Measurements from ENCODE around the gene RBM3. TPM values are rescaled to one million over a fixed set of nuclear protein-coding genes. Genes with fewer than 3 reads are reported as not detected.
"Not testable (repeated sequence)": the region's sequence is repeated elsewhere in the genome, so short reads cannot be mapped to it uniquely, and the experiment has no call there.

RBM3 gene
- 100 to 1,000 TPM; 134 to 205 TPM for polyA plus RNA-seq

DNA sequence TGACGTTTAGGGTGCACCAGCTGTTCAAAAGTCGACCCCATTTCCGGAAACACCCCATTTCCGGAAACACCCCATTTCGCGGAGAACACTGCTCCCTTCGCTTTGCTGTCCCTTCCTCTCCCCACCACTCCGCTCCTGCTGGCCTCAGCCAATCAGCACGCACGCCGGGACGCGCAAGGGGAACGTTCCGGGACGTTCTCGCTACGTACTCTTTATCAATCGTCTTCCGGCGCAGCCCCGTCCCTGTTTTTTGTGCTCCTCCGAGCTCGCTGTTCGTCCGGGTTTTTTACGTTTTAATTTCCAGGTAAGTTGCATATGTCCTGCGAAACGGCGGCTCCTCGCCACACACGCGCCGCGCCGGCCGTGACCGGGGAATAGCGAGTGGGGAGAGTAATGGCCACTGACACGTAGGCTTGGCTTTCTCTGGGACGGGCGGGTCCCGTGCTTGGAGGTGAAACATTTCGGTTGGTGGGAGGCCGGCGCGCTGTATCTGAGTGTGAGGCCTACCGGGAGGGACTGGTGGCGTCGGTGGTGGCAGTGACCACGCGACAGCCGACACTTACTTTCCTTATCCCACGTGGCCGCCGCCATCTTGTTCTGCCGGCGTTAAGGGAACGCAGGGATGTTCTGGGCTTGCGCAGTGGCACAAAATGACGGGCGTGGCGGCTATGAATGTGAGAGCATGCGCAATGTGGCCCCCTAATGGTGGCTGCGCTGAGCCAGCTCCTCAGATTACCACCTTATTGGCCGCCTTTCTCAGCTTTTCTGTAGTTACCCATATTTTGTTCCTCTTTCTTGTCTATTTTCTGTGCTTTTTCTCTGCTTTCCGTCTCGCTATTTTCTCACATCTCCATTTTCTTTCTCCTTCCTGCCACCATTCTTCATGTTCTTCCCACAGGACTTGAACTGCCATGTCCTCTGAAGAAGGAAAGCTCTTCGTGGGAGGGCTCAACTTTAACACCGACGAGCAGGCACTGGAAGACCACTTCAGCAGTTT, at the start of gene RBM3:
Gene RBM3, plus strand, starts transcription at position 215 of the 997 bp plus-strand sequence. Its CDS starts 697 bp downstream, at position 912.
- no peaks in the 10 kb centered on the region for H3K27me3 ChIP-seq (ENCODE audit: control insufficient read depth in 1 of 2, insufficient read depth in 2 of 2, low read length in 2 of 2)
- H3K36me3 ChIP-seq (ENCODE audit: control insufficient read depth in 2 of 2, insufficient read depth in 2 of 2, low read length in 1 of 2), result peaks cover 3 to 20% of the 10 kb centered on the region in 2 donors
- peaks cover 0 to 6% of the 10 kb centered on the region in 2 donors for H3K4me1 ChIP-seq (ENCODE audit: control insufficient read depth in 2 of 2, insufficient read depth in 2 of 2, low read length in 1 of 2)
- peak within 1 kb of the TSS; percentile 76 to 78 for H3K4me3 ChIP-seq (ENCODE audit: low read depth in 1 of 2, low read length in 2 of 2)
- peak within 1 kb of the TSS; percentile 97 for H3K27ac ChIP-seq (ENCODE audit: low read depth in 2 of 2, low read length in 1 of 2)
- H3K9me3 ChIP-seq (ENCODE audit: control insufficient read depth in 2 of 2, insufficient read depth in 1 of 2, low read depth in 1 of 2, low read length in 1 of 2), result peaks cover 0 to 6% of the 10 kb centered on the region in 2 donors
- WGBS, 2 donors, result 0 to 25% methylated on average over 68 to 71 of the region's 71 CpGs

DNA sequence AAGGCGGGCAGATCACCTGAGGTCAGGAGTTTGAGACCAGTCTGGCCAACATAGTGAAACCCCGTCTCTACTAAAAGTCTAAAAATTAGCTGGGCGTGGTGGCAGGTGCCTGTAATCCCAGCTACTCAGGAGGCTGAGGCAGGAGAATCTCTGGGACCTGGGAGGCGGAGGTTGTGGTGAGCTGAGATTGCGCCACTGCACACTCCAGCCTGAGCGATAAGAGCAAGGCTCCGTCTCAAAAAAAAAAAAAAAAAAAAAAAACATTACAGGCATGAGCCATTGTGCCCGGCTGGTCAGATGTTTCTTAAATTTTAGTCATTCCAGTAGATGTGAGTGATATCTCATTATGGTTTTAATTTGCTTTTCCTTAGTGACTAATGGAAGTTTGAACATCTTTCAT, 48.4 kb upstream of the RBM3 start:
- peaks cover 0 to 13% of the 10 kb centered on the region in 2 donors for H3K36me3 ChIP-seq (ENCODE audit: control insufficient read depth in 2 of 2, insufficient read depth in 2 of 2, low read length in 1 of 2)
- H3K27ac ChIP-seq (ENCODE audit: low read depth in 2 of 2, low read length in 1 of 2); H3K9me3 ChIP-seq (ENCODE audit: control insufficient read depth in 2 of 2, insufficient read depth in 1 of 2, low read depth in 1 of 2, low read length in 1 of 2); H3K4me3 ChIP-seq (ENCODE audit: low read depth in 1 of 2, low read length in 2 of 2); H3K27me3 ChIP-seq (ENCODE audit: control insufficient read depth in 1 of 2, insufficient read depth in 2 of 2, low read length in 2 of 2); H3K4me1 ChIP-seq (ENCODE audit: control insufficient read depth in 2 of 2, insufficient read depth in 2 of 2, low read length in 1 of 2): not testable (repeated sequence)
- WGBS, 2 donors, result 84 to 88% methylated on average over 7 to 8 of the region's 8 CpGs

DNA sequence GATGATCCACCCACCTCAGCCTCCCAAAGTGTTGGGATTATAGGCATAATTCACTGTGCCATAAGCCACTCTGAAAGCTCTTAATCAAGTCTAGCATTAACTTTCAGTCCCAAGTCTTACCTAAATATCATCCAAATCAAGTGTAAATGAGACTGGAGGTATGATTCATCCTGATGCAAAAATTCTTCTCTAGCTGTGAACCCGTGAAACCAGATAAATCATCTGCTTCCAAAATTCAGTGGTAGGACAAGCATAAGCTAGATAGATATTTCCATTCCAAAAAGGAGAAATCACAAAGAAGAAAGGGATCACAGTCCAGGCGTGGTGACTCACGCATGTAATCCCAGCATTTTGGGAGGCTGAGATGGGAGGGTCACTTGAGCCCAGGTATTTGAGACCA, 43.5 kb upstream of the RBM3 start:
- Histone ChIP-seq H3K27ac (ENCODE audit: low read depth in 2 of 2, low read length in 1 of 2) (peak overlapping the region; percentile 89 to 93), H3K4me1 (ENCODE audit: control insufficient read depth in 2 of 2, insufficient read depth in 2 of 2, low read length in 1 of 2) (no peaks in the 10 kb centered on the region), H3K4me3 (ENCODE audit: low read depth in 1 of 2, low read length in 2 of 2) (no peak overlapping the region), H3K36me3 (ENCODE audit: control insufficient read depth in 2 of 2, insufficient read depth in 2 of 2, low read length in 1 of 2) (peaks cover 0 to 10% of the 10 kb centered on the region in 2 donors), H3K9me3 (ENCODE audit: control insufficient read depth in 2 of 2, insufficient read depth in 1 of 2, low read depth in 1 of 2, low read length in 1 of 2) (peaks cover 0 to 4% of the 10 kb centered on the region in 2 donors), H3K27me3 (ENCODE audit: control insufficient read depth in 1 of 2, insufficient read depth in 2 of 2, low read length in 2 of 2) (no peaks in the 10 kb centered on the region)
- WGBS, 2 donors, result 58 to 63% methylated on average over 3 of the region's 3 CpGs

GRCh38 chrX:48531358-48531959, 42.8 kb upstream of the RBM3 start:
- Histone ChIP-seq H3K9me3 (ENCODE audit: control insufficient read depth in 2 of 2, insufficient read depth in 1 of 2, low read depth in 1 of 2, low read length in 1 of 2) (peaks cover 0 to 4% of the 10 kb centered on the region in 2 donors), H3K36me3 (ENCODE audit: control insufficient read depth in 2 of 2, insufficient read depth in 2 of 2, low read length in 1 of 2) (peaks cover 0 to 10% of the 10 kb centered on the region in 2 donors), H3K27ac (ENCODE audit: low read depth in 2 of 2, low read length in 1 of 2) (peak overlapping the region; percentile 89 to 93), H3K4me1 (ENCODE audit: control insufficient read depth in 2 of 2, insufficient read depth in 2 of 2, low read length in 1 of 2) (no peaks in the 10 kb centered on the region), H3K27me3 (ENCODE audit: control insufficient read depth in 1 of 2, insufficient read depth in 2 of 2, low read length in 2 of 2) (no peaks in the 10 kb centered on the region), H3K4me3 (ENCODE audit: low read depth in 1 of 2, low read length in 2 of 2) (no peak overlapping the region)
- 50 to 57% methylated on average over 5 of the region's 5 CpGs for WGBS, 2 donors

- H3K27ac ChIP-seq (ENCODE audit: low read depth in 2 of 2, low read length in 1 of 2), result peak overlapping the region; percentile 81 to 93
- 60 to 69% methylated on average over 1 of the region's 1 CpG for WGBS, 2 donors
Measured at GRCh38 chrX:48532161-48532560, 42.1 kb upstream of the RBM3 start.

GRCh38 chrX:48533165-48533564, 41.1 kb upstream of the RBM3 start:
- H3K4me1 ChIP-seq (ENCODE audit: control insufficient read depth in 2 of 2, insufficient read depth in 2 of 2, low read length in 1 of 2), result no peaks in the 10 kb centered on the region
- H3K4me3 ChIP-seq (ENCODE audit: low read depth in 1 of 2, low read length in 2 of 2), result no peak overlapping the region
- H3K36me3 ChIP-seq (ENCODE audit: control insufficient read depth in 2 of 2, insufficient read depth in 2 of 2, low read length in 1 of 2), result peaks cover 0 to 3% of the 10 kb centered on the region in 2 donors
- H3K27me3 ChIP-seq (ENCODE audit: control insufficient read depth in 1 of 2, insufficient read depth in 2 of 2, low read length in 2 of 2), result no peaks in the 10 kb centered on the region
- peaks cover 0 to 4% of the 10 kb centered on the region in 2 donors for H3K9me3 ChIP-seq (ENCODE audit: control insufficient read depth in 2 of 2, insufficient read depth in 1 of 2, low read depth in 1 of 2, low read length in 1 of 2)
- peak overlapping the region in 1 of 2 donors; percentile 69 for H3K27ac ChIP-seq (ENCODE audit: low read depth in 2 of 2, low read length in 1 of 2)
- WGBS, 2 donors, result 83 to 89% methylated on average over 3 of the region's 3 CpGs

More at GRCh38 chrX:48532161-48532560, 42.1 kb upstream of the RBM3 start:
- Histone ChIP-seq H3K4me3 (ENCODE audit: low read depth in 1 of 2, low read length in 2 of 2) (no peak overlapping the region), H3K9me3 (ENCODE audit: control insufficient read depth in 2 of 2, insufficient read depth in 1 of 2, low read depth in 1 of 2, low read length in 1 of 2) (peaks cover 0 to 4% of the 10 kb centered on the region in 2 donors), H3K36me3 (ENCODE audit: control insufficient read depth in 2 of 2, insufficient read depth in 2 of 2, low read length in 1 of 2) (peaks cover 0 to 8% of the 10 kb centered on the region in 2 donors), H3K27me3 (ENCODE audit: control insufficient read depth in 1 of 2, insufficient read depth in 2 of 2, low read length in 2 of 2) (no peaks in the 10 kb centered on the region), H3K4me1 (ENCODE audit: control insufficient read depth in 2 of 2, insufficient read depth in 2 of 2, low read length in 1 of 2) (no peaks in the 10 kb centered on the region)

GRCh38 chrX:48538641-48539344, 35.5 kb upstream of the RBM3 start:
- H3K9me3 ChIP-seq (ENCODE audit: control insufficient read depth in 2 of 2, insufficient read depth in 1 of 2, low read depth in 1 of 2, low read length in 1 of 2), result peaks cover 0 to 2% of the 10 kb centered on the region in 2 donors

DNA sequence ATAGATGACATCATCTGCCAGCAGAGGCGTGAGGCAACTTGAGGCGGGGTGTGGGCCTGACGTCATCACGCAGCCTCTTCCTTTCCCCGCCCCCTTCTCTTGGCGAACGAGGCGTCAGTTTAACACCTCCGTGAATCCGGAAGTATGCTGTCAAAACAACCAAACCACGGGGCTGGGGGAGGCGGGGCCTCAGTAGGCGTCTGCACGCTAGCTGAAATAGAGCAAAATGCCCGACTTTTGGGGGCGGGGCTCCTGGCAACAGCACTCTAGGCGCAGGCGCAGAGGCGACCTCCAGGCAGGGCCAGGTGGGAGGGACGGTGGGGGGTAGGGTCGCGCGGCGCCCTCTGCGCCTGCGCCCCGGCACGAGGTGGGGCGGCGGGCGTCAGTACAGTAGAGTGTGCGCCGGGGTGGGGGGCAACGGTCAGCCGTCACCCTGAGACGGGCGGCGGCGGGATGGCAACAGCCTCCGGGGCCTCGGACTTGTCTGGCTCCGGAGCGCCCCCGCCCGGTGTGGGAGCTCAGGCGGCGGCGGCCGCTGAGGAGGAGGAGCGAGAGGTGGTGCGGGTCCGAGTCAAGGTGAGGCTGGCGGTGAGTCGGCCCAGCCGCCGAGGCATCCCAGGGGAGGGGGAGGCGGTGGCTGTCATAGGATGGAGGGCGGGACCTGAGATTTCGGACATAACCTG, 34.8 kb upstream of the RBM3 start, which contains the start of gene TBC1D25:
Gene TBC1D25, plus strand, starts transcription at position 370 of the 683 bp plus-strand sequence. Its CDS starts 84 bp downstream, at position 454.
- H3K27ac ChIP-seq (ENCODE audit: low read depth in 2 of 2, low read length in 1 of 2), result peak within 1 kb of the TSS; percentile 83 to 87

More at GRCh38 chrX:48538641-48539344, 35.5 kb upstream of the RBM3 start:
- peaks cover 0 to 5% of the 10 kb centered on the region in 2 donors for H3K4me1 ChIP-seq (ENCODE audit: control insufficient read depth in 2 of 2, insufficient read depth in 2 of 2, low read length in 1 of 2)
- peak overlapping the region; percentile 82 to 83 for H3K27ac ChIP-seq (ENCODE audit: low read depth in 2 of 2, low read length in 1 of 2)
- H3K27me3 ChIP-seq (ENCODE audit: control insufficient read depth in 1 of 2, insufficient read depth in 2 of 2, low read length in 2 of 2), result no peaks in the 10 kb centered on the region
- no peaks in the 10 kb centered on the region for H3K36me3 ChIP-seq (ENCODE audit: control insufficient read depth in 2 of 2, insufficient read depth in 2 of 2, low read length in 1 of 2)
- 73 to 77% methylated on average over 23 of the region's 23 CpGs for WGBS, 2 donors
- H3K4me3 ChIP-seq (ENCODE audit: low read depth in 1 of 2, low read length in 2 of 2), result no peak overlapping the region

More for the DNA sequence above, 34.8 kb upstream of the RBM3 start, which contains the start of gene TBC1D25:
- Histone ChIP-seq H3K4me3 (ENCODE audit: low read depth in 1 of 2, low read length in 2 of 2) (peak within 1 kb of the TSS; percentile 41 to 74), H3K27me3 (ENCODE audit: control insufficient read depth in 1 of 2, insufficient read depth in 2 of 2, low read length in 2 of 2) (no peaks in the 10 kb centered on the region), H3K9me3 (ENCODE audit: control insufficient read depth in 2 of 2, insufficient read depth in 1 of 2, low read depth in 1 of 2, low read length in 1 of 2) (no peaks in the 10 kb centered on the region), H3K4me1 (ENCODE audit: control insufficient read depth in 2 of 2, insufficient read depth in 2 of 2, low read length in 1 of 2) (peaks cover 0 to 5% of the 10 kb centered on the region in 2 donors), H3K36me3 (ENCODE audit: control insufficient read depth in 2 of 2, insufficient read depth in 2 of 2, low read length in 1 of 2) (peaks cover 0 to under 1% of the 10 kb centered on the region in 2 donors)
- WGBS, 2 donors, result 1 to 35% methylated on average over 37 to 59 of the region's 59 CpGs

All from esophagus (tissue), 2 donors.